HG03575 (cell line): ENCODE data around the gene CCDC134.
"Not testable (repeated sequence)": the region's sequence is repeated elsewhere in the genome, so short reads cannot be mapped to it uniquely, and the experiment has no call there.

Source experiments
- ATAC-seq: cut with Tn5 transposase; IDR thresholded peaks from one replicate; pipeline ENCODE4 v1.9.1; 2021; ENCODE audit not compliant: unreplicated experiment, insufficient number of reproducible peaks, low FRiP score; ENCODE audit errors: extremely low read depth

Gene CCDC134

GRCh38 chr22:41835462-41835861 lies 35.0 kb downstream of the CCDC134 start:
- not testable (repeated sequence) for ATAC-seq

GRCh38 chr22:41836551-41836950 lies 36.1 kb downstream of the CCDC134 start:
- ATAC-seq, result no peak

DNA sequence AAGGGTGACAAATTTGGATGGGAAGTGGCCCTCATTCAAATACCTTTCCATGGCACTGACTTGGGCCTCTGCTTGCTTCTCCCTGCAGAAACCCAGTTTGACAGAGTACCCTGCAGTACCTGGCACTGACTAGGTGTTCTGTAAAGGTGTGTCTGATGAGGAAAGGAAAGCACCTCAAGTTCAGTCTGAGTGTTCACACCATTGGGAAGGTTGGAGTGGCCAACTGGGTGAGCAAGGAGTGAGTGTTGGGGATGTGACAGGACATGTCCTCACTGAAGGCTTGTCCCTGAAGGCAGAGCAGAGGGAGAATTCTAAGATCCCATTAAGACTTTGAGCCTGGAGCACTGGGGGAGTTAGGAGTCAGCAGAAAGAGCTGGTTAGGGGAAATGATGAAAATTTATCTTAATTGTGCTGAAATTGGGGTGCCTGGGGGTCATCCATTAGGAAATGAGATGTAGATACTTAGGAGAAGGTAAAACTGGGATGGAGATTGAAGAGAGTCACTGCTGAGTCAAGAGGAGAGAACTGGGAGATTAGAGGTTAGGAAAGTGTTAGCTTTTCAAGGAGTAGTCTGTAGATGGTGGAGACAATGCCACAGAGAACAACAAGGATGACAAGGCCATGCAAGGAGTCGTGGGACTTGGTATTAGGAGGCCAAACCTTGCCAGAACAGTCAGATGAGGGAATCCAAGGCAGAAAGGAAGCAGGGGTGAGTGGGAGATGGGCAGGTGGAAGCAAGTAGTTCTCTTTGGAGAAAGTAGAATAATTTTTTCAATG lies 38.6 kb downstream of the CCDC134 start:
- no peak for ATAC-seq

DNA sequence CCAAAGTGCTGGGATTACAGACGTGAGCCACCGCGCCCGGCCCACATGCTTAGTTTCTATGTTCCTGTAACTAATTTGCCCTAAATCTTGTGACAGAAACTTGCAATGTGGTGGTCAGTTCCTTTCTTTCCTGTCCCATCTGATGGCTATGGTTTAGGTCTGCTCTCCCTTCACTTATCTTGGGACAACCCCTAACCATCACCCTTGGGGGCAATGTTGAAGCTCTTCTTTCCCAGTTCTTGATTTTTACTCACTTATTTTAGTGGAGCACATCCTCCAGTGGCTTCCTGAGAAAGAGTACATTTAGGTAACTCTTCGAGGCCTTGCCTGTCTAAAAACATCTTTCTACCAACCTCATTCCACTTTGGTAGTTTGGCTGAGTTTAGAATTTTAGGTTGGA lies 39.7 kb downstream of the CCDC134 start:
- ATAC-seq, result no peak

DNA sequence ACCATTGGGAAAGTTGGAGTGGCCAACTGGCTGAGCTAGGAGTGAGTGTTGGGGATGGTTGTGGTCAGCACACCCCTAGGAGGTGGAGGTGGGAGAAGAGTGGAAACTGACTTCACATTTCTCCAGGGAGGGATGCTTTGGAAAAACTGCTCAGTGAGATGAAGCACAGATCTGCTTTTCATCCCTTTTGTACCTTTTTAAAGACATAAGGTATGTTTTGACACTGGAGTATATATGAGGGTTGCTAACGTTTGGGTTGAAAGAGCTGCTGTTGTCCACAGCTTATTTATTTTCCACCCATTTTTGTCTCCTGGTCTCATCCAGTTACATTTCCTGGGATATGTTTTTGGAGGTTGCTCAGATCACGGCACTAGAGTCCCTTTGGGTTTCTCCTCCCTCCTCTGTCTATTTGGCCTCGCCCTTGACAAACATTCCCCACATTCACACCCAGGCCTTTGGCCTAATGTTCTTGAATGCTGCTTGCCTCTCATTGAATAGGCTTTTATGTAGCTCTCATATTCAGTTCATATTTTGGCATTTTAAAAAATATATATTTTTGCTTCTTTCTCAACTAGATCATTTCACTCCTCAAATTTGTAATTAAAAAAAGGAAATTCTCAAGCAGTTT lies 40.7 kb downstream of the CCDC134 start:
- no peak for ATAC-seq

DNA sequence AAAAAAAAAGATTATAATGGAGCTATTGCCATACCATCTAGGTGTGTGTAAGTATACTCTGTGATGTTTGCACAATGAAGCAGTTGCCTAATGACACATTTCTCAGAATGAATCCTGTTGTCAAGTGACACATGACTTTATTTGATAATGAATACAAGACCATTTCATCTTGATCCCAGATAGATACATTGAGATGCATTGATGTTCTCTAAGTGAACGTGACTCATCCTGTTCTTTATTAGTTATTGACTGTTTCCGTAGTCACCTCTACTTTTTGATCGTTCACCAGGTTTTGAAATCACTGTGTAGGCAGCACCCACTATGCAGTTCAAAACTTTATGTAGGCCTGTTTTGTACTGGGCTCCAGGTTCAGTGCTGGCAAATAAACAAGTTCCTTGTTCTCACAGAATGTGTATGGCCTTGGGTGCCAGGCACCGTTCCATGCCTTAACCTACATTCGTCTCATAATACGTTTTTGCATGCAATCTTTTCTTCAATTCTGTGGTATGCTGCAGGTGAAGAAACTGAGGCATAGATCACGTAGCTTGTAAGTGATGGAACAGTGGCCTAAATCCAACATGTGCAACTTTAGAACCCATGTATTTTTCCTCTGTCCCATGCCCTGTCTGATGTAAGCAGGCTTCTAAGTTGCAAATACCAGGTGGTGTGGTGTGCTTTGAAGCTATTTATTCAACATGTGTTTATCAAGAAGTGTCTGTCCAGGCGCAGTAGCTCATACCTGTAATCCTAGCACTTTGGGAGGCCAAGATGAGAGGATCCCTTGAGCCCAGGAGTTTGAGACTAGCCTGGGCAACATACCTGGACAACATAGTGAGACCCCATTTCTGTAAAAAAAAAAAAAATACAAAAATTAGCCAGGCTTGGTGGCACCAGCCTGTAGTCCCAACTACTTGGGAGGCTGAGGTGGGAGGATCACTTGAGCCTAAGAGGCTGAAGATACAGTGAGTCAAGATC lies 42.8 kb downstream of the CCDC134 start:
- no peak for ATAC-seq

DNA sequence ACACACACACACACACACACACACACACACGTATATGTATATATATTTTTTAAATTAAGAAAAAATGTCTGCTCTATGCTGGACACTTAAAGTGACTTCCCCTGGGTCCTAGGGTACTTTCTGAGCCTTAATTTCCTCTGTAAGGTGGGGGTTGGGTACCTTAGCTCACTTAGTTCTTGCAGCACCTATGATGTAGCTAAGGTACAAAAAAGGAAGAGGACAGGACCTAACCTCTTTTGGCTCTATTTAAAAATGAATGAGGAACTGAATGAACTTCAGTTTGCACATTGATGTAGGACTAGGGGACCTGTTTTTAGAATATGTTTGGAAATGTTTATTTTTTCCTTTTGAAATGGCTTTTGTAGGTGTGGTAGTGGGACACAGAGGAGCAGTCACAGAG lies 43.6 kb downstream of the CCDC134 start:
- ATAC-seq, result no peak

- no peak for ATAC-seq
Observed at GRCh38 chr22:41844513-41844912, 44.0 kb downstream of the CCDC134 start.

DNA sequence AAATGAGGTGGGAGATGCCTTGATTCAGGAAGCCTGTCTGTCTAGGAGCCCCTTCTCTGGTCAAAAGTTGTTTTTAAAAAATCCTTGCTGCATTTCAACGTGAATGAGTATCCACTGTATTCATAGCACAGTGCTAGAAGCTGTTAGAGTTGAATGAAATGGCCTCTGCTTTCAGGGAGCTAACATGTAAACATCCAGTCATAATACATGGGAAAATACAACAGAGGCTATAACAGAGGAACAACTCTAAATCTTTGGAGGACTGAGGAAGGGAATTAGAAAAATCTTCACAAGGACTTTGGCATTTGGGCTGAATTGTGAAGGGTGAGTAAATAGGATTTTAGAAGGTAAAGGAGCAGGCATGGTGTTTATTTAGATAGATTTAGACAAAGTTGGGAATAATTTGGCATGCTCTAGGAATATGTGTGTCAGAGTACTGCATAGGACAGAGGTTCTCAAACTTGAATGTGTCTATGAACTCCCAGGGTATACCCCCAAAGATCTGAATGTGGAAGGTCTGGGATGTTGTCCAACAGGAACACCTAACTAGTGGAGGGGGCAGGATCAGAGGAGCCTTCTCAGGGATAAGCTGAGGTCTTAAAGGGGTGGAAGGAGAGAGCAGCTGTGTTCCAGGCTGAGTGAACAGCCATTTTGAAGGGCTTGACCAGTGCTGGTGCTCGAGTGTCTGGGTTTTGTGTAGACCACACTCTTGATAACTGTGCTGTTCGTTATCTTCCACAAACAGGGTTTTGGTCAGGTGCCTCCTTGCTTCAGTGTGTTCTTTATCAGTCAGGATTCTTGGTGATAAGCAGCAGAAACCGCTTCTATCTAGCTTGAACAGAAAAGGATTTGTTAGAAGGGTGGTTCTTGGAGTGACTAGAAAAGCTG lies 45.1 kb downstream of the CCDC134 start:
- ATAC-seq, result no peak

- no peak for ATAC-seq
Observed at GRCh38 chr22:41846268-41846987, 45.9 kb downstream of the CCDC134 start.

DNA sequence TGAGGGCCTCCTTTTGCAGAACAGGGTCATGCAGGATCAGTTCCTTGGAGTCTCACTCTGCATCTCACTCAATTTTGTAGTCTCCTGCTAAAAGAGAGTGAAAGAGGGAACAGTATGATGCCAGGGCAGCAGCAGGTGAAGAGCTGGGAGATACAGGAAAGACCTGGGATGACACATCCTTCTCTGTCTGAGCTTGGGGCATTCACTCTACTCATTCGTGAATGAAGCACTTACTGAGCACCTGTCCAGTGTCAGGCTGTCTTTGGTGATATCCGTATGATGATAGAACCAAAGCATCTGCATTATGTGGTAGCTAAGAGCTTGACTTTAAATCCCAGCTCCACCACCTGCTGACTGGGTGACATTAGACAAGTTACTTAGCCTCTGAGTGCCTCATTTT lies 46.8 kb downstream of the CCDC134 start:
- ATAC-seq, result no peak

DNA sequence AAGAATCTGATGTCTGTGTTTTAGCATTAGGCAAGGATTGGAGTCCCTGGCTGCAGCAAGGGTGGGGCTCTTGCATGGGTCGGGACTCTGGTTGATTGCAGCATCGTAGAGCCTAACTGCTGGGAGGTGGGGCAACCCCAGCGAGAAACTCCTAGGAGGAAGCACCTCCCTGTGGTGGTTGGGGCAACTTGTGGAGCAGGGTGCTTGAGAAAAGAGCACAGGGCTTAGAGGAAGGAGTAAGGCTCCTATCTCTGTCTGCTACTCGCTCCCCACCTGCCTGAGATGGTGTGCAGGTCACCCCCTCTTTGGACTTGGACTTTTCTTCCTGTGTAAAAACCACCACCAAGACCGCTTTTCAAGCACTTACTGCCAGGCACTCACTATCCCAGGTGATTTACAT lies 48.0 kb downstream of the CCDC134 start:
- ATAC-seq, result no peak

DNA sequence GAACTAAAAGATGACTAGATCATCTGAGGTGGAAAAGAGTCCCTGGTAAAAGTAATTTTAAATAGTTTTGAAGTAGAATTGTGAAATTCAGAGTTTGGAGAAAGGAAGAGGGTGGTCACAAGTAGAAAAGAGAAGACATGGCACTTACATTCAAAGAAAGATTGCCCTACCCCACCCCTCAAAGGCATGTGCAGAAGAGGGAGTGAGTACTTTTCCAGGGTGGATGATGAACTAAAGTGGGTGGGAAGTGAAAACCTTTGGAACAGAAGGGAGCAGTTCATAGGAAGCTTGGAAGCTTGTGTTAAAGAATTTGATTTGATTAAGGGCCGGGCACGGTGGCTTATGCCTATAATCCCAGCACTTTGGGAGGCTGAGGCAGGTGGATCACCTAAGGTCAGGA lies 56.0 kb downstream of the CCDC134 start:
- ATAC-seq, result no peak

GRCh38 chr22:41857155-41857859 lies 56.8 kb downstream of the CCDC134 start:
- no peak for ATAC-seq

DNA sequence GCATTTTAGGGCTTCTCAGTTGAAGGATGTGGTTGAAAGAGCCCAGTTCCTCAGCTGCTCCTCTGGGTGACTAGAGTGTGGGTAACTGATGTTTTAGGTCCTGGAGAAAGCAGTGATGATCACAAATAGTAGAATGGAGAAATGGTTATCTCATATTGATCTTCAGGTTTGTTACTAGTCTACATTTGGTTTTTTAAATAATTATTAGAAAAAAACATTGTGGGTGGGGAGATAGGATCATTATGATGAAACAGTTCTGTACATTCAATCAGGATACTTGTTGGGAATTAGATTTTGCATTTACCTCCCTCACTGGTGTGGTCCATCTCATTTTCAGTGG lies 57.4 kb downstream of the CCDC134 start:
- no peak for ATAC-seq

GRCh38 chr22:41862160-41862529 lies 61.7 kb downstream of the CCDC134 start:
- ATAC-seq, result no peak

DNA sequence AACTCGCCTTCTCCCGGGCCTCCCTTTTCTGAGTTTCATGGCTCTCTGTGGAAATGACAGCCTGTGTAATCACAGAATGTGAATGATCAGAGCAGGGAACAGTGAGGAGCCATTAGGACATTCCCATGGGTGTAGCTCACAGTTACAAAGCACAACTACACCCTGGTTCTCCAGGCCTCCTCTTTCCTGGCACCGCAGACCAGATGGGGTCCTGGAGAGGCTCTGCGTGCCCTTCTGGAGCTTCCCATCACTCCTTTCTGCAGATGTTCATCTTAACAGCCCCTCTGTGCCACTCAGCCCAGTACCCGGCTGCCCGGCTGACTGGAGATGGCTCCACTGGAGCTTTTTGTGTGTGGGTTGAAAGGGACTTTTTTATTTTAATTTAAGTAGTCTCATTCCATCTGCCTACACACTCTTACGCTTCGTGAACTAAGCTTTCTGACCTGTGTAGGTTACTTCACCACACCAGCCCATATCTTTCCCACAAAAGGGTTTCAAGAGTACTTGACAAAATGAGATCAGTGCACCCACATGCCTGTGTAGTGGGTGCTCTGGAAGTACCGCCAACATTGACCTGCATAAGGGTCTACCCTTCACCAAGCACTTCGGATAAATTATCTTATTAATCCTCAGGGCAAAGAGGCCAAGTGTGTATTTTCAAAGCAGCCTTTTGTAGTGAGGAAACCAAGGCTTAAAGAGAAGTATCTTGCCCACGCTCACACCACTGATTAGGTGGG lies 62.2 kb downstream of the CCDC134 start:
- ATAC-seq, result no peak
